IPS-NIHi7 (cell line): ENCODE measurements around the gene TSPAN14.

Experiments
- DNase-seq: peaks from one replicate; pipeline ENCODE4 v3.0.0; 2012; ENCODE audit warnings: mixed read lengths; ENCODE audit errors: extremely low spot score

TSPAN14 gene

DNA sequence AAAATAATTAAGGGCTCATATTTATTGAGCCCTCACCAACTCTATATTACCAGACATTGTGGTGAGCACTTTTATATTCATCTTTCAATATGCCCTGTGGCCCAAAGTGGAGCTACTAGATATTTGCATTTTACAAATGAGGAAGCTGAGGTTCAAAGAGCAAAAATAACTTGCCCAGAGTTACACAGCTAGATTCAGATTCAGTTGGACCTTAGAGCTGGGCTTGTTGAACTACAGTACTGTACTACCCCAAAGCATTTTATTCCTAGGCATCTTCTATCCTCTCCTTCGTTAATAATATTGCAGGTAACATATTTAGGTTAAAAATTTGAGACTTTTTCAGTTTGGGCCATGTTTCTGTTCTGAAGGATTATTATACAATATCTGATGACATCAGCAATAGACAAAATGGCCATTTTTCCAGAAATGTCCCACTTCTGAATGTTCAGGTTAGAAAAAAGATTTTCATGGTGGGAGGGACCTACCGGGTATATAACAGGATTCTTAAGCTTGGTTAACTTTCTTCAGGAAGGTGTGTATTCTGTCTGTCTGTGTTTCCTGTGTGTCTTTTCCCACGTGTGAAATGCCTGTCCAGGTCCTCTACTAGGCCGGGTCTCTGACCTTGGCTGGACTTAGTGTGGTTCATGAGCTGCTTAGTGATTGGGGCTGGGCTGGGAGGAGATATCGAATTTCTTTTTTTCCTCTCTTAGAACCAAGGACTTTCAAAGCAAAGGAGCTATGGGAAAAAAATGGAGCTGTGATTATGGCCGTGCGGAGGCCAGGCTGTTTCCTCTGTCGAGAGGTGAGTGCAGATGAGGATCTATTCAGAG is 32.2 kb upstream of the TSPAN14 start:
- DNase-seq, result no peak

DNA sequence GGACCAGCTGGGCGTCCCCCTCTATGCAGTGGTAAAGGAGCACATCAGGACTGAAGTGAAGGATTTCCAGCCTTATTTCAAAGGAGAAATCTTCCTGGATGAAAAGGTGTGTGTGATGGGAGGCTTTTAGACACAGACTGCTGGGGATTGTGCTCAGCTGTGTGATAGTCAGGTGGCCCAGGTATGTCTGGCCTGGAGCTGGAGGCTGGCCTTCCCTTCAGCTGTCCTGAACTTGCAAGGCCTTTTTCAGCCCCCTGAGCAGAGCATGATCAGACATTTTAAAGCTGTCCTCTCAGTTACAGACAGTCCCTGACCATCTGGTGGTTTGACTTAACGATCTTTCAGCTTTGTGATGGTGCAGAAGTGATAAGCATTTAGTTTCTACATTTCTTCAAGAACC is 28.2 kb upstream of the TSPAN14 start:
- no peak for DNase-seq

DNA sequence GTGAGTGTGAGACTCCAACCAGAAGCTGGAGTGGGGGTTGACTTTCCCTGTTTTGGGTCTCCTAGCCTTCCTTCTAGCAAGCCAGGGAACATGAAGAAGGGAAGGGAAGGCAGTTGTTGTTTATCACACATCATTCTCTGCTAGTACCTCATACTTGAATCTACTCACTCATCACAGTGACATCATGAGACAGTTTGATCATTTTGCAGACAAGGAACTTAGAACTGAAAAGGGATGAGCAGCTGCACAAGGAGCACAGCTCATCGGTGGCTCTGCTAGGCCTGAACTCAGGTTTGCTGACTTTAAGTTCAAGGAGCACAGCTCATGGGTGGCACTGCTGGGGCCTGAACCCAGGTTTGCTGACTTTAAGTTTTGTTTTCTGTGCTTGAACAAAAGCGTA is 26.6 kb upstream of the TSPAN14 start:
- DNase-seq, result no peak

DNA sequence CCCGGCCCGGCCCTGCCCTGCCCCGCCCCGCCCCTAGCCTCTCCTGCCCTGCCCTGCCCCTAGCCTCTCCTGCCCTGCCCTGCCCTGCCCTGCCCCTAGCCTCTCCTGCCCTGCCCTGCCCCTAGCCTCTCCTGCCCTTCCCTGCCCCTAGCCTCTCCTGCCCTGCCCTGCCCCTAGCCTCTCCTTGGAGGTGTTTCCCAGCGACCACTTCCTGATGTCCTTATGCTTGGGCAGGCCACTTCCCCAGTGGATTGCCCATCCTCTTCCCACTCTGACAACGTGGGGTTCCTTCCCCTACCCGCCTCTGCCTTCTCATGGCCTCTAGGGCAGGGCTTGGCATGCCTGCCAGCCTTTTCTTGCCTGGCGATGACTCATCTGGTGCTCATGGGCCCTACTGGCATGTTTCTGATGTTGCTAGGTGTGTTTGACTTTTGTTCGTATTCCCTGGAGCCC is 24.6 kb upstream of the TSPAN14 start:
- no peak for DNase-seq

DNA sequence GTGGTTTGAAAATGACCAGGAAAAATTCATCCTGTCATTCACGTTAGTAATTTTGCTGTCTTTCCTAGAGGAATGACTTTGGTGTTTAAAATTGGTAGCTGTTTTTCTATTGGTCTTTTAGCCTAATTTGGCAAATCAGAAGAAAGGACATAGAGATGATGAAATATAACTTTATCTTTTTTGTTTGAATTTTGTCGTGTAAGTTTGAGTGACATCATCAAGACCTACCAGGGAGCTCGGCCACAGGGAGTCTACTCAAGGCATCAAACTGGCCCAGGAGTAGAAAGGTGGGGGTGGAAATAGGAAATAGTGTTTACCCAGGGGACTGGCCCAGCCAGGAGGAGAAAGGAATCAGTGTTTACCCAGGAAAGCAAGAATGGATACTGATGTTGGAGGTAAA is 21.0 kb upstream of the TSPAN14 start:
- no peak for DNase-seq

DNA sequence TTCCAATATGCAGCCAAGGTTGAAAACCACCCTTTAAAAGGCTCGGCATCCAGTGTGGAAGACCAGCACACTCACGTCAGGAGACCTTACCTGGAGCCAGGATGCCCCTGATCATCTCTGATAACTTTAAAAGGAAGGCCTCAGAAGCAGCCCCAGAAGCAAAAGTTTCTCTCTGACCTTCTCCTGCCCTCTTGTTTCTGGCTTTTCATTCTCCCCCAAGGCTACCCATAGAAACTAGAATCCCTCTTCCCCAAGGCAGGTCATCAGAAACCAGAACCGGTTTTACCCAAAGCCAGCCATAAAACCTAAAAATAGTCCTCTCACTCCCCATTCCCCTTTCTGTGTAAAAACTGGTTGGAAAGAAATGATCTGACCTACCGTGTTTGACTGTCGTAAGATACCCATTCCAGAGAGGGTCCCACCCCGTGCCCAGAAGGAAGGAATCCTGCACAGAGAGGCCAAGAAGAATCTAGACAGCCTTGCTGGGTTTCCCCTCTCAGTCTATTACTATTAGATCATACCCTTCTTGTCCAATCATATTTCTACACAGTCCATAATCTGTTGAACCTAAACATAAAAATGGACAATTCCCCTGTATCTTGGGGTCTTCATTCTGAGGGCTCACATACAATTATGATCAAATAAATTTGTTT is 17.5 kb upstream of the TSPAN14 start:
- DNase-seq, result no peak

DNA sequence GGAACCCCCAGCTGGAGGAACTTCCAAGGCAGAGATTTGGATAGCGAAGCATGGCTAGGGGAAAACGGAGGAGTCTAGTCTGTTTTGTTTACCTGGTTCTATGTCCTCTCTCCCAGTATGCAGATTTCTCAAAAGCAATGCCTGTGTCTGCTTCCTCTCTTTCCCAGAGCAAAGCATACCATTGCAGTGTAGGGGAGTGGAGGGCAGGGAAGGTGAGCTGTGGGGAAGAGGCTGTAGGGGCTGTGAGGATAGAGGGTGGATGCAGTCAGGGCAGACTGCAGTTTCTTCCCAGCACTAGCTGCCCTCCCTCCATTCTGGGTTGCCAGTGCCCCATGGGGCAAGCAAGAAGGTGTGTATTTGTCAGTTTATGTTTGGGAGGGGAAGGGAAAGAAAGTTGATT is 16.9 kb upstream of the TSPAN14 start:
- peak; percentile 31 for DNase-seq

DNA sequence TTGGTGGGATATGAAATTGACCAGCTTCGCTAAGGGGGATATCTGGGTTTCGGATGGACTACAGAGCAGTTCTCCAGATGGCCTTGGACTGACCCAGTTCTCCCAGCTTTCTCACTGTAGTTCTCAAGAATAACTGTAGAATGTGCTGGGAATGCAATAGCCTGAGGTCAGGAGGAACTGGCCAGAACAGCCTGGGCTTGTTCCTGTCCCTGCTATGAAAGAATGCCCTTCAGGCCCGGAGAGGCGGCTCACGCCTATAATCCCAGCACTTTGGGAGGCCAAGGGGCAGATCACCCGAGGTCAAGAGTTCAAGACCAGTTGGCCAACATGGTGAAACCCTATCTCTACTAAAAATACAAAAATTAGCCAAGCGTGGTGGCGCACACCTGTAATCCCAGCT is 12.3 kb upstream of the TSPAN14 start:
- no peak for DNase-seq

DNA sequence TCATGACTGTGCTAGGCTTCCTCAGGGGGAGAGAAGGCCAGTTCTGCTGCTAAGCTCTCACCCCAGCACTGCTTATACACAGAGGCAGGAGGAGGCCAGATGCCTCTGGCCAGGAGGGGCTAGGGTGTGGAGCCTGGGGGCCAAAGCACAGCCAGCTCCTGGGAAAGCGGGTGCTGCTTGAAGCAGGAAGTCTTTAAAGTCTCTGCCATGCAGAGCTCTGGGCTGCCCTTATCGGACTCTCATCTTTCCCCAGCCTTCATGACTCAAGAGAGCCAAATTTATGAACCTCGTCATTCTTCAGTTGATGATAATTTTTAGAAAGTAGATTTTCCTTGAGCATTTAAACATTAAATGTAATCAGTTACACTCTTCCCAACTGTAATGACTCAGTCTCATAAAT is 11.2 kb upstream of the TSPAN14 start:
- DNase-seq, result no peak

DNA sequence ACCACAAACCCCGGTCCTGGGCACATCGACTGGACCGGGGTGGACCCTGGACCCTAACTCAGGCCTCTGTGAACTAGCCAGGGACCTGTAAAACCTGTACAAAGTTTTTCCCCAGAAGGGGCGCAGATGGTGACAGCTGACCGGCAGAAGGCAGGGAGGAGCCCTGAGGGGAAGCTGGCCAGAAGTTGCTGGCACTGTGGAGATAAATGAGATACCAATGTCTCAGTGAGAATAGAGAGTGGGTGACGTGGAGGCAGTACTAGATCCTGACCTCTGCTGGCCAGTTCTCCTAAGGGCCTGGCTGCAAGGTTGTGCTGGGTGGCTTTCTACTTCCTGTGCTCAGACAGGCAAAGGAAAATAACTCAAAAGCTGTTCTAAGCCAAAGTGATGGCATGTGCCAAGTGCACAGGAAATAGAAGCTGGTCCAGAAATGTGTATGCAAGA is 10.6 kb upstream of the TSPAN14 start:
- peak; percentile 63 for DNase-seq

DNA sequence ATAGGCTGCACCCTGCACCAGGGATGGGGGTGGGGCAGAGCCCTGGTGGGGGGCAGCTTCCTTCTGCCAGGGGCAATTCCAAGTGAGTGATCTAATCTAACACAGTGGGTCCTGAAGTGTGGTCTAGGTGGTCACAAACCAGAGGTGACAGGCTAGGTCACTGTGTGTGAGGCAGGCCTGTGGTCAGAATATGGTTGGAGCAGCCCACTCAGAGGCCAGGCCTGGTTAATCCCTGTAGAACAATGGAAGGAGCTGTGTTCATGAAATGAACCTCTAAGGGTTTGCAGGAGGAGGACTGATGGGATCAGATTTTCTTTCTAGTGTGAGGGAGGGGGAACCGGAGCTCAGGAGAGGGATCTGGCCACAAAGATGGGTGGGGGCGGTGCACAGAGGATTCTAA is 10.0 kb upstream of the TSPAN14 start:
- DNase-seq, result no peak

DNA sequence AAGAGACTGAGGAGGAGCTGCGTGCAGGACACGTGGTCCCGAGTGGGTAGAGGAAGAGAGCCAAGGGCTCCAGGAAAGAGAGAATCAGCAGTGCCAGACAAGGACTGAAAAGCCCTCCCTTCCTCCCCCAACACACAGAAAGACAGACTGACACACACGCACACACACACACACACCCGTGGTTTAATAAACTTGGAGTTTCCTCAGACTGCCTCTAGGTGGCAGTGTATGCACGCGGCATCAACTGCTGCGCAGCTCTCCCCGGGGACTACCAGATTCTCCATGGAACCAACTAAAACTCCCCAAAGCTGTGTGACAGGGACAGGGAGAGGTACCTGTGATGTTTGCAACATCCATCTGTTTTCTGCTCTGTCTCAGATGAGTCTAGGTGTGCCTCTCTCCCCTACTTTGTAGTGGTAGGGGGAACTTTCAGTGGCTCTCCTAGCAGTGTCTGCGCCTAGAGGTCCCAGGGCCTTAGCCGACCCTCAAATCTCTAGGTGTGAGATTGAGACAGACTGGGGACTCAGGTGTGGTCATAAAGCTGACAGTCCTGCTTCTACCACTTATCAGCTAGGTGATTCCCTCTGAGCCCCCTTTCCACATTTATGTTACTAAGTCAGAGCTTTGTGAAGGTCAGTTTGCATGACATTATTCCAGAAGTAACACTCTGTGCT is 9.3 kb upstream of the TSPAN14 start:
- DNase-seq, result peak; percentile 76

DNA sequence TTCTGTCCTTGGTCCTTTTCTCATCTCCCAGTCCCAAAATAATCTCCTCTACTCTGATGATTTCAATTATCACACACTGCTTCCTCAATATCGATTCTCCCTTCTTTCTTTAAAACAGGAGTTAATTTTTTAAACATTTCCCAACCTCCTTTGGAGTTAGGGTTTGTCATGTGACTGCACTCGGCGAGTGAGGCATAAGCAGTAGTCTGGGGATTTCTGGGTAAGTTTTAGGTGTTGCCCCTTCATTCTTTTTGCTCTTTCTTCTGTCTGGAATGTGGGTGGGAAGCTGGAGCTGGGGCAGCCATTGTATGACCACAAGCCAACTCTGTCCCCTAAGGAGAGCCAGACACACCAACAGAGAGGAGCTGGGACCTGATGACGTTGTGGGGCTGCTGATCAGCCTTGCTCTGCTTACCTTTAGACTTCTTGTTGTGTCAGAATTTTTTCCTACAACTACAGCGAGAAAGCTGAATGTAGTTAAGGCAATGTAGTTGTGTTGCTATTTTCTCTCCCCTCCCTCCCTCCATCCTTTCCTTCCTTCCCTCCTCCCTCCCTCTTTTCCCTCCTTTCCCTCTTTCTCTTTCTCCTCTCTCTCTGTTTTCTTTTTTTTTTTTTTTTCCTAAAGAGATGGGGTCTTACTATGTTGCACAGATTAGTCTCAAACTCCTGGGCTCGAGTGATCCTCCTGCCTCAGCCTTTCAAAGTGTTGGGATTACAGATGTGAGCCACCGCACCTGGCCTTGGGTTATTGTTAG is 6.5 kb upstream of the TSPAN14 start:
- no peak for DNase-seq

DNA sequence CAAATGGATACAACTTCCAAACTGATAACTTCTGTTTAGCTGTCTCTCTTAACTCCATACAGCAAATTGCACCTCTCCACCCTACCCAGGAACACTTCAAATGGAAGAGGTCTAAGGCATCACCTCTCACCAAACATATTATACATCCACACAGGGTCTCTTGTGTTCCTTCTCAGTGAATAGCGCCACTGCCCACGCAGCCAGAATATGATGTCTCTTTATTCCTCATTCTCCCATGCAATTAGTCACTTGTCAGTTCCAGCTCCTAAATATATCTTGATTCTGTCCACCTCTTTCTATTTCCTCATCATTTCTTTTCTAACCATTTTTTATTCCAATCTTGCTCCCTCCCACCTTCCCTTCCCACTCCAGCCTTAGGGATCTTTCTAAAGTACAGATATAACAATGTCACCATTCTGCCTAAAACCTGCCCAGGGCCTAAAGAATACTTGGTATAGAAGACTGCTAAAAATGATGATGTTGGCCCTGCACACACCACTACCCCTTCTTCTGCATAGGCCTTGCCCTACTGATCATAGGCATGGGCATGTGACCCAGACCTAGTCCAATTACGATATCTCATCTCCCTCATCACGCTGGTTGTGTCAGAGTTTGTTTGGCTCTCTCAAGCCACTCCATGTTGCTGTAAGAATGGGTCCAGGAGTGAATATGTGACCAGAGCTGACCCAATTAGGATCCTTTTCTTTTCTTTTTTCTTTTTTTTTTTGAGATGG is 5.7 kb upstream of the TSPAN14 start:
- DNase-seq, result no peak

DNA sequence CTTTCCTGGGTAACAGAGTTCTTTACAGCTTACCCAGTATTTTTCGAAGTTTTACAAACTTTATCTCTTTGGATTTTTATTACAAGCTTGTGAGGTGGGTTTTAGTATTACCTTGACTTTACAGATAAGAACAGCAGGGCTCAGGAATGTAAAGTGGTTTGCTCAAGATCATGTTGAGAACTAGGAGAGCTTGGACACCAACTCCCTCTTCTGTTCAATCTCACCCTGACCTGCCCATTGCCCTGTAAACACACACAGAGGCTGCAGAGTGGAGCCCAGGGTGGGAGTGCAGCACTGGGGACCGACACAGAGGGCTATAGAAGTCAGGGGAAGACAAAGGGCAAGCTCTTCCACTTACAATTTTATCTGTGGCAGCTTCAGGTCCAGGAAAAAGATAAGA is 4.6 kb upstream of the TSPAN14 start:
- DNase-seq, result no peak

DNA sequence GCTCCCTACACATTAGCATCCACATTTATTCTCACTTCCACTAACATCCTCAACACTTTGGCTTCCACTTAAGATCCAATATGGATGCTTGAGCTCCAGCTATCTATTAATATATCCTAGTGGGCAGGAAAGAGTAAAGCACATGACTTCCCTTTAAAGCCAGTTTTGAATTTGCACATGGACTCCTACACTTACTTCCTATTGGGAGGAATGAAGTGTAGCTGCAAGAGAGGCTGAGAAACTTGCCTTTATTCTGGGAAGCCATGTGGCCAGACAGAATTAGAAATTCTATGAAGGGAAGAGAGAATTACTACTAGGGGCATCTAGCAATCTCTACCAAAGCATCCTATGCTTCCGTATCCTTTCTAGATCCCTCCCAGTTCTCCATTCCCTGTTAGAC is 3.0 kb upstream of the TSPAN14 start:
- no peak for DNase-seq

DNA sequence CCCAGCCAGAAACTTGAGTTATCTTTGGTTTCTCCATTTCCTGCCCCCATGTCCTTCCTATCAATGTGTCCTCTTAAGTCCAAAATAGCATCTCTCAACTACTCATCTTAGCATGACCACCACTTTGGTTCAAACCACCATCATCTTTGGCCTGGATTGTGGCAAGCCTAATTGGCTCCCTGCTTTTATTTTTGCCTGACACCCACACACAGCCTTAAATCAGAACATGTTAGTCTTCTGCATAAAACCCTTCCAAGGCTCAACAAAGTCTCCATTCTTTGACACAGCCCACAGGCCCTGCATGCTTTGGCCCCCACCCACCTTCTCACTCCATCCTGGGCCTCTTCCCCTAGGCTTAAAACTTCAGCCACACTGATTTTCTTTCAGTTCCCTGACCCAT is 2.0 kb upstream of the TSPAN14 start:
- DNase-seq, result no peak

DNA sequence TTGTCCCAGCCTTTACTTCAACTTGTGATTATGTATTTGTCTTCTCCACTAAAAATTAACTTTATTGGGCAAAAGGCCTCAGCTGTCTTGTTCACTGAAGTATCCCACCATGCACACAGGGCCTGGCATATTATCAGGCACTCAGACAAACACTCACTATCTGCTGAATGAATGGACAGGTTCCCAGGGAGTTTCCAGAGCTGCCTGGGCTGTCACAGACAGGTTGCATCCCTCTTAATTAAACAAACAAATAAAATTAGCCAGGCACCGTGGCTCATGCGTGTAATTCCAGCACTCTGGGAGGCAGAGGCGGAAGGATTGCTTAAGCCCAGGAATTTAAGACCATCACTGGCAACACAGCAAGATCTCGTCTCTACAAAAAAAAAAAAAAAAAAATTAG is 1.5 kb upstream of the TSPAN14 start:
- DNase-seq, result no peak

DNA sequence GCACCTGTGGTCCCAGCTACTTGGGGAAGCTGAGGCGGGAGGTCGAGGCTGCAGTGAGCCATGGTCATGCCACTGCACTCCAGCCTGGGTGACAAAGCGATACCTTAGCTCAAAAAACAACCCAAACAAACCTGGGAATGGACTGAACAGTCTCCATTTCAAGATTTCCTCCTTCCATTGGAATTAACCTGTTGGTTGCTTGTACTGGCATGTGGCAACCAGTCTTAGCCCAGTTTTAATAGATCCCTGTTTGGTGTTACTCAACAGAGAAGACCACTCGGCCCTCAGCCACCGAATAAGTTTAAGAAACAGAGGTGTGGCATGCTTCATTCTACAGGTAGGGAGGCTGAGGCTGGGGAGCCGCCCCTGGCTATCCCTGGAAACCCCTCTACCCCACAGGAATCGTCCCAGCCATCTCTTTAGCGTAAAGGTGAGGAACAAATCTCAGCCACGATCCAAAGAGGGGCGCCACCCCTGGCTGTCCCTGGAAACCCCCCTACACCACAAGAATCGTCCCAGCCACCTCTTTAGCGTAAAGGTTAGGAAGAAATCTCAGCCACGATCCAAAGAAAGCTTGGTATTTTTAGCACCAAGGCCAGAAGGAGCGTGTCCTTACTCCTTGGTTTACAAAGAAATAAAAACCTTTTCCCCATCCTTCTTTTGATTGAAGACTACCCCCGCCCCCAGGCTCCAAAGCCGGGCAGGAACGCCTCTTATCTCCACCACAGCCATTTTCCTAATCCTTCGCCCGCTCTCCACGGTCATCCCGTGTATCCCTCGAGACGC is 861 bp upstream of the TSPAN14 start:
- DNase-seq, result no peak
